NT2/D1 (cell line): Measurements from ENCODE around the gene FZD2.

Experiments used
- SUZ12 ChIP-seq: IDR thresholded peaks from 2 replicates; pipeline ENCODE4 v1.6.1; 2011; ENCODE audit not compliant: insufficient read length, insufficient read depth; ENCODE audit errors: extremely low read depth
- YY1 ChIP-seq: IDR thresholded peaks from 2 replicates; pipeline ENCODE4 v1.6.1; 2011; ENCODE audit not compliant: insufficient read length, insufficient read depth
- ZNF274 ChIP-seq: IDR thresholded peaks from 2 replicates; pipeline ENCODE4 v1.6.1; 2011; ENCODE audit warnings: mild to moderate bottlenecking, low read depth, low read length

DNA sequence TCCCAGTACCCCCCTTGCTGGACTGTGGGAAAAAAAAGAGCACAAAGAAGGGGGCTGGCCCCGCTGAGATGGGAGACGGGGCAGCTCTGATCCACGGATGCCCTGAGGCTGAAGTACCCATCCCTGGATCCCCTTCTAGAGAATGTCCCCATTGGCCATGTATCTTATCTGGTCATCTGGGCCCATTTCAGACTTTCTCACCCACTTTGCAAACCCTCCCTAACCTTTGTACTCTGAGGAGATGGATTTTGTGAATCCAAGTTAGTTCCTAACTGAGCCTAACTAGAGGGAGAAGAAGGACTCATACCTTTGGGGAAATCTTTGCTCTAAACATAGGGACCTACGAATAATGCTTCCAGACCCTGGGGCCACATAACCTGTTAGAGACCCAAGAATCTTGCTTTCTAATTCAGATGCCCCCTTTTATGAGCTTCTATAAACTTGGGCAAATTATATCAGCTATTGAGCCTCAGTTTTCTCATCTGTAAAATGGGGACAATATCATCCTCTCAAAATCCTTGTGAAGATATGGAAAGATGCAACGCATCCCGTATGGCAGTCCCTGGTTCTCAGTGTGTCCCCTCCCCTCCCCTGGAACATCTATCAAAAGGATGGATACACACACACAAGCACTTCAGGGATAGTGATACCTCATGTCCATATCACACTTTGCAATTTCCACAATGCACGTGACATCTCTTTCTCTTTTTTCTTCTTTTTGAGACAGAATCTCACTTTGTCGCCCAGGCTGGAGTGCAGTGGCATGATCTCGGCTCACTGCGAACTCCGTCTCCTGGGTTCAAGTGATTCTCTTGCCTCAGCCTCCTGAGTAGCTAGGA, 16.8 kb upstream of the FZD2 start:
- no peak for TF ChIP-seq ZNF274
- no peak for TF ChIP-seq YY1
- no peak for TF ChIP-seq SUZ12
